A549 (cell line): Measurements from ENCODE around the gene CMPK1.

Experiments
- BHLHE40 ChIP-seq: IDR thresholded peaks from 2 replicates; pipeline ENCODE4 v1.6.1; 2012; ENCODE audit warnings: low read depth, low read length, inconsistent platforms
- CEBPB ChIP-seq, 2 experiments: fragments of >200 bp in 1 of 2; sonication (Bioruptor Twin) in 1 of 2; formaldehyde crosslinking in 1 of 2; IDR thresholded peaks; 2 replicates each; pipeline ENCODE4 v1.6.1; 2012 to 2016
- EP300 ChIP-seq, 2 experiments: fragments of >200 bp; sonication (Bioruptor Twin); formaldehyde crosslinking; IDR thresholded peaks; 2 replicates in 1 of 2; 3 replicates in 1 of 2; pipeline ENCODE4 v1.6.1; 2016 to 2017
- HDAC2 ChIP-seq: fragments of 200-600 bp; sonication (generic); IDR thresholded peaks from 2 replicates; pipeline ENCODE4 v1.6.1; 2016
- JUNB ChIP-seq: fragments of >200 bp; sonication (Bioruptor Twin); formaldehyde crosslinking; IDR thresholded peaks from 2 replicates; pipeline ENCODE4 v1.6.1; 2016
- MAFK ChIP-seq: fragments of 450-650 bp; IDR thresholded peaks from 2 replicates; pipeline ENCODE4 v1.6.1; 2014; ENCODE audit not compliant: partially characterized antibody
- MYC ChIP-seq: IDR thresholded peaks from 2 replicates; pipeline ENCODE4 v1.6.1; 2012; ENCODE audit warnings: mild to moderate bottlenecking, inconsistent platforms, low read length, improper control_type of control experiment, borderline replicate concordance
- NFE2L2 ChIP-seq: fragments of 150-350 bp; conservative IDR thresholded peaks from 2 replicates; pipeline ENCODE4 v1.6.1; 2014; ENCODE audit warnings: low read length
- POLR2A ChIP-seq: IDR thresholded peaks from 2 replicates; pipeline ENCODE4 v1.6.1; 2012; ENCODE audit warnings: mild to moderate bottlenecking, low read length
- TF ChIP-seq, protein P1 (sequence below): fragments of 250-450 bp; sonication (Bioruptor Pico); IDR thresholded peaks from 2 replicates; pipeline ENCODE4 v1.5.0; 2021; ENCODE audit warnings: mild to moderate bottlenecking, moderate library complexity, borderline replicate concordance
- TF ChIP-seq, protein P2 (sequence below): fragments of >200 bp; sonication (Bioruptor Twin); formaldehyde crosslinking; IDR thresholded peaks from 3 replicates; pipeline ENCODE4 v1.5.1; 2016
- TF ChIP-seq, protein P3 (sequence below): fragments of 200-600 bp; sonication (generic); IDR thresholded peaks from 2 replicates; pipeline ENCODE4 v1.6.1; 2016; ENCODE audit warnings: antibody characterized with exemption, mild to moderate bottlenecking, moderate library complexity

DNA sequence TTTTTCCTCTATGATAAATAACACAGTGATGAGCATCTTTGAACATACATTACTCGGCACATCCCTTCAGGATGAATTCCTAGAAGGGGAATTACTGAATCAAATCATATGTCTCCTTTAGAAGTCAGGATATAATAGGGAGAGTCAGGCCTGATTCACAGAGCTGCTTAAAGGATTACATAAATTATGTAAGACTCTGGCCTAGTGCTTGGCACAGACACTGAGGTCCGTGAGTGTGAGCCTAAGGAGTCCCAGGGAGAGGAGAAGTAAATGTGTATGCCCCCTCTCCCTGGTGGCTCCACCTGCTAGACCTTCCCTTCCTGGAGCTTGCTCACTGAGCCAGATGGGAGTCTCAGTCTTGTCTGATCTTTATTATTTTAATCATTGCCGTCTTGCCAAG is 73.9 kb downstream of the CMPK1 start:
- TF ChIP-seq, protein P1, sequence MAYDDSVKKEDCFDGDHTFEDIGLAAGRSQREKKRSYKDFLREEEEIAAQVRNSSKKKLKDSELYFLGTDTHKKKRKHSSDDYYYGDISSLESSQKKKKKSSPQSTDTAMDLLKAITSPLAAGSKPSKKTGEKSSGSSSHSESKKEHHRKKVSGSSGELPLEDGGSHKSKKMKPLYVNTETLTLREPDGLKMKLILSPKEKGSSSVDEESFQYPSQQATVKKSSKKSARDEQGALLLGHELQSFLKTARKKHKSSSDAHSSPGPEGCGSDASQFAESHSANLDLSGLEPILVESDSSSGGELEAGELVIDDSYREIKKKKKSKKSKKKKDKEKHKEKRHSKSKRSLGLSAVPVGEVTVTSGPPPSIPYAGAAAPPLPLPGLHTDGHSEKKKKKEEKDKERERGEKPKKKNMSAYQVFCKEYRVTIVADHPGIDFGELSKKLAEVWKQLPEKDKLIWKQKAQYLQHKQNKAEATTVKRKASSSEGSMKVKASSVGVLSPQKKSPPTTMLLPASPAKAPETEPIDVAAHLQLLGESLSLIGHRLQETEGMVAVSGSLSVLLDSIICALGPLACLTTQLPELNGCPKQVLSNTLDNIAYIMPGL (CRISPR knock-in tag), result no peak
- TF ChIP-seq MAFK (no peak), HDAC2 (no peak), EP300 (IDR thresholded peaks at IDR 0.05) (no peak), CEBPB (IDR thresholded peaks at IDR 0.05) (no peak), MYC (no peak), JUNB (no peak), POLR2A (no peak), BHLHE40 (no peak), NFE2L2 (no peak)
- TF ChIP-seq, protein P2, sequence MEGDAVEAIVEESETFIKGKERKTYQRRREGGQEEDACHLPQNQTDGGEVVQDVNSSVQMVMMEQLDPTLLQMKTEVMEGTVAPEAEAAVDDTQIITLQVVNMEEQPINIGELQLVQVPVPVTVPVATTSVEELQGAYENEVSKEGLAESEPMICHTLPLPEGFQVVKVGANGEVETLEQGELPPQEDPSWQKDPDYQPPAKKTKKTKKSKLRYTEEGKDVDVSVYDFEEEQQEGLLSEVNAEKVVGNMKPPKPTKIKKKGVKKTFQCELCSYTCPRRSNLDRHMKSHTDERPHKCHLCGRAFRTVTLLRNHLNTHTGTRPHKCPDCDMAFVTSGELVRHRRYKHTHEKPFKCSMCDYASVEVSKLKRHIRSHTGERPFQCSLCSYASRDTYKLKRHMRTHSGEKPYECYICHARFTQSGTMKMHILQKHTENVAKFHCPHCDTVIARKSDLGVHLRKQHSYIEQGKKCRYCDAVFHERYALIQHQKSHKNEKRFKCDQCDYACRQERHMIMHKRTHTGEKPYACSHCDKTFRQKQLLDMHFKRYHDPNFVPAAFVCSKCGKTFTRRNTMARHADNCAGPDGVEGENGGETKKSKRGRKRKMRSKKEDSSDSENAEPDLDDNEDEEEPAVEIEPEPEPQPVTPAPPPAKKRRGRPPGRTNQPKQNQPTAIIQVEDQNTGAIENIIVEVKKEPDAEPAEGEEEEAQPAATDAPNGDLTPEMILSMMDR, result no peak
- TF ChIP-seq, protein P3, sequence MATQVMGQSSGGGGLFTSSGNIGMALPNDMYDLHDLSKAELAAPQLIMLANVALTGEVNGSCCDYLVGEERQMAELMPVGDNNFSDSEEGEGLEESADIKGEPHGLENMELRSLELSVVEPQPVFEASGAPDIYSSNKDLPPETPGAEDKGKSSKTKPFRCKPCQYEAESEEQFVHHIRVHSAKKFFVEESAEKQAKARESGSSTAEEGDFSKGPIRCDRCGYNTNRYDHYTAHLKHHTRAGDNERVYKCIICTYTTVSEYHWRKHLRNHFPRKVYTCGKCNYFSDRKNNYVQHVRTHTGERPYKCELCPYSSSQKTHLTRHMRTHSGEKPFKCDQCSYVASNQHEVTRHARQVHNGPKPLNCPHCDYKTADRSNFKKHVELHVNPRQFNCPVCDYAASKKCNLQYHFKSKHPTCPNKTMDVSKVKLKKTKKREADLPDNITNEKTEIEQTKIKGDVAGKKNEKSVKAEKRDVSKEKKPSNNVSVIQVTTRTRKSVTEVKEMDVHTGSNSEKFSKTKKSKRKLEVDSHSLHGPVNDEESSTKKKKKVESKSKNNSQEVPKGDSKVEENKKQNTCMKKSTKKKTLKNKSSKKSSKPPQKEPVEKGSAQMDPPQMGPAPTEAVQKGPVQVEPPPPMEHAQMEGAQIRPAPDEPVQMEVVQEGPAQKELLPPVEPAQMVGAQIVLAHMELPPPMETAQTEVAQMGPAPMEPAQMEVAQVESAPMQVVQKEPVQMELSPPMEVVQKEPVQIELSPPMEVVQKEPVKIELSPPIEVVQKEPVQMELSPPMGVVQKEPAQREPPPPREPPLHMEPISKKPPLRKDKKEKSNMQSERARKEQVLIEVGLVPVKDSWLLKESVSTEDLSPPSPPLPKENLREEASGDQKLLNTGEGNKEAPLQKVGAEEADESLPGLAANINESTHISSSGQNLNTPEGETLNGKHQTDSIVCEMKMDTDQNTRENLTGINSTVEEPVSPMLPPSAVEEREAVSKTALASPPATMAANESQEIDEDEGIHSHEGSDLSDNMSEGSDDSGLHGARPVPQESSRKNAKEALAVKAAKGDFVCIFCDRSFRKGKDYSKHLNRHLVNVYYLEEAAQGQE, result no peak
